B cell (primary cell): ENCODE results near the gene FAM234A. TPM values are rescaled to one million over a fixed set of nuclear protein-coding genes. Genes with fewer than 3 reads are reported as not detected.

Experiments used
- ATAC-seq: fragments of 200-7000 bp; cut with Tn5 transposase; one replicate; pipeline ENCODE4 v1.10.0; 2021; ENCODE audit warnings: low read depth, mild to moderate bottlenecking, moderate number of reproducible peaks, moderate library complexity
- CTCF ChIA-PET: fragments of 350-600 bp; sonication (Branson Sonifier 250); formaldehyde crosslinking; loops from one replicate; lab custom pipeline; 2021; ENCODE audit warnings: antibody characterized with exemption, inconsistent platforms; lab: Charles Lee
- POLR2A ChIA-PET: fragments of 350-600 bp; sonication (Branson Sonifier 250); formaldehyde crosslinking; loops from one replicate; lab custom pipeline; 2021; ENCODE audit warnings: antibody characterized with exemption; lab: Charles Lee
- DNase-seq: peaks from one replicate; pipeline ENCODE4 v3.0.0; 2013
- H2AFZ ChIP-seq: 2 replicates; pipeline ENCODE4 v1.6.1; 2012; ENCODE audit warnings: mild to moderate bottlenecking, low read depth, low read length; ENCODE audit not compliant: insufficient read depth, poor library complexity, severe bottlenecking
- H3K27ac ChIP-seq, 2 donors: 1 replicate in 1 of 2; 2 replicates in 1 of 2; pipeline ENCODE4 v1.5.1; 2012 to 2013; ENCODE audit warnings: low read length in 2 of 2, mild to moderate bottlenecking in 2 of 2, moderate library complexity in 1 of 2
- H3K27me3 ChIP-seq, 4 experiments: fragments of 200-600 bp in 1 of 4; sonication (generic) in 1 of 4; replicated peaks in 1 of 4; 1 replicate in 2 of 4; 2 replicates in 2 of 4; pipeline versions ENCODE4 v1.6.1 to v1.7.0; 2013 to 2016; ENCODE audit warnings: low read length in 3 of 4, mild to moderate bottlenecking in 2 of 4, mixed read lengths in 1 of 4, moderate library complexity in 1 of 4; ENCODE audit not compliant: insufficient read depth in 4 of 4, control insufficient read depth in 3 of 4; ENCODE audit errors: control extremely low read depth in 1 of 4
- H3K36me3 ChIP-seq, 2 experiments: replicated peaks in 1 of 2; 1 replicate in 1 of 2; 2 replicates in 1 of 2; pipeline versions ENCODE4 v1.6.1 to v1.7.1; 2013; ENCODE audit warnings: low read length in 1 of 2; ENCODE audit not compliant: insufficient read depth in 2 of 2, control insufficient read depth in 1 of 2; ENCODE audit errors: control extremely low read depth in 1 of 2, extremely low read depth in 1 of 2
- H3K4me1 ChIP-seq, 2 donors: fragments of 200-600 bp in 1 of 2; sonication (generic) in 1 of 2; 1 replicate in 1 of 2; 2 replicates in 1 of 2; pipeline versions ENCODE4 v1.5.1 to v1.6.1; 2013 to 2017; ENCODE audit warnings: low read length in 2 of 2; ENCODE audit not compliant: control insufficient read depth in 2 of 2, insufficient read depth in 2 of 2
- H3K4me2 ChIP-seq: replicated peaks from 2 replicates; pipeline ENCODE3; 2012; ENCODE audit warnings: mild to moderate bottlenecking, low read depth, low read length; ENCODE audit not compliant: poor library complexity, severe bottlenecking
- H3K4me3 ChIP-seq, 5 experiments: fragments of 200-600 bp in 1 of 5; sonication (generic) in 1 of 5; 1 replicate in 3 of 5; 2 replicates in 2 of 5; pipeline versions ENCODE4 v1.5.1 to v1.7.0; 2011 to 2016; ENCODE audit warnings: low read length in 4 of 5, mild to moderate bottlenecking in 4 of 5, low read depth in 2 of 5, control low read depth in 1 of 5, moderate library complexity in 1 of 5; ENCODE audit not compliant: insufficient read depth in 1 of 5; ENCODE audit errors: control extremely low read depth in 1 of 5, extremely low read depth in 1 of 5
- H3K79me2 ChIP-seq: fragments of 200-600 bp; sonication (generic); one replicate; pipeline ENCODE4 v1.6.0; 2016; ENCODE audit warnings: low read length; ENCODE audit not compliant: control insufficient read depth, insufficient read depth
- H3K9ac ChIP-seq: fragments of 200-600 bp; sonication (generic); 2 replicates; pipeline ENCODE4 v1.6.1; 2017; ENCODE audit warnings: mild to moderate bottlenecking, low read length, moderate library complexity
- H3K9me3 ChIP-seq, 3 donors: one replicate each; pipeline versions ENCODE4 v1.6.1 to v1.7.1; 2013; ENCODE audit warnings: low read length in 2 of 3; ENCODE audit not compliant: control insufficient read depth in 2 of 3, insufficient read depth in 1 of 3; ENCODE audit errors: control extremely low read depth in 1 of 3
- H4K20me1 ChIP-seq: 2 replicates; pipeline ENCODE4 v1.6.0; 2012; ENCODE audit warnings: mild to moderate bottlenecking, low read length; ENCODE audit not compliant: insufficient read depth, control insufficient read depth, poor library complexity, severe bottlenecking
- H3K27ac Mint-ChIP-seq: one replicate; pipeline ENCODE4 v1.8.0; 2021; ENCODE audit warnings: mixed read lengths
- H3K27me3 Mint-ChIP-seq: one replicate; pipeline ENCODE4 v1.8.0; 2021; ENCODE audit warnings: mixed read lengths
- H3K4me1 Mint-ChIP-seq: one replicate; pipeline ENCODE4 v1.8.0; 2021; ENCODE audit warnings: mixed read lengths
- H3K4me3 Mint-ChIP-seq: one replicate; pipeline ENCODE4 v1.8.0; 2021; ENCODE audit warnings: mixed read lengths
- H3K9me3 Mint-ChIP-seq: one replicate; pipeline ENCODE4 v1.8.0; 2022; ENCODE audit warnings: mixed read lengths; ENCODE audit not compliant: insufficient read depth
- CTCF ChIP-seq: fragments of 200-600 bp; IDR thresholded peaks from one replicate; pipeline ENCODE4 v1.8.0; 2022; ENCODE audit warnings: antibody characterized with exemption, mild to moderate bottlenecking
- EZH2 ChIP-seq: IDR thresholded peaks from 2 replicates; pipeline ENCODE4 v1.6.1; 2012; ENCODE audit warnings: borderline replicate concordance, low read depth, mild to moderate bottlenecking, moderate library complexity, low read length; ENCODE audit not compliant: insufficient read depth, poor library complexity, severe bottlenecking
- WGBS: methylation state at CpG from one replicate; pipeline ENCODE4 v1.1.5; 2013; ENCODE audit warnings: missing lambda C conversion rate; ENCODE audit not compliant: insufficient coverage; 5-methylcytosine and 5-hydroxymethylcytosine counted together
- intact Hi-C: fragments of 100-400 bp; cut with micrococcal nuclease; formaldehyde crosslinking; loops from one replicate; pipeline ENCODE4 v1.10.0; 2022
- polyA plus RNA-seq: library from polyadenylated mRNA; depleted of rRNA; stranded (reverse); fragments of >200 nt; gene quantifications from 2 replicates; pipeline ENCODE4 v1.2.3, GENCODE V29; 2012
- total RNA-seq, 2 donors: library from RNA; stranded (reverse); fragments of 120-200 nt in 1 of 2; gene quantifications; 1 replicate in 1 of 2; 2 replicates in 1 of 2; pipeline versions ENCODE4 v1.2.3 to v1.2.4, GENCODE V29; 2013 to 2022

FAM234A gene
- total and polyA plus RNA-seq, 2 donors (not counting 1 experiment from before 2014, with no cell fraction given), result 35.1 to 42.9 TPM

- Histone ChIP-seq H3K27me3 (no peaks in the 10 kb centered on the region), H3K36me3 (peaks cover 0 to 46% of the 10 kb centered on the region in 2 experiments), H3K4me1 (no peaks in the 10 kb centered on the region), H3K27ac (no peak overlapping the region), H3K4me2 (no peak overlapping the region), H2AFZ (no peak overlapping the region), H4K20me1 (no peaks in the 10 kb centered on the region), H3K9me3 (no peaks in the 10 kb centered on the region), H3K9ac (no peak overlapping the region), H3K4me3 (no peak overlapping the region), H3K79me2 (no peaks in the 10 kb centered on the region)
- no peak for TF ChIP-seq EZH2
- no peak for TF ChIP-seq CTCF
- ATAC-seq (no peak), DNase-seq (no peak)
- H3K4me1 Mint-ChIP-seq, result no peaks in the 10 kb centered on the region
- H3K4me3 Mint-ChIP-seq, result no peak overlapping the region
- POLR2A ChIA-PET, result no interaction called here
- intact Hi-C loops, result no loop called here
- H3K9me3 Mint-ChIP-seq, result no peaks in the 10 kb centered on the region
- no peak overlapping the region for H3K27ac Mint-ChIP-seq
- CTCF ChIA-PET, result no interaction called here
- WGBS, result 85% methylated on average over 4 of the region's 10 CpGs
- no peaks in the 10 kb centered on the region for H3K27me3 Mint-ChIP-seq
These were observed 24.6 kb downstream of the FAM234A start for GRCh38 chr16:259226-259625.

- H3K27me3 ChIP-seq, result no peaks in the 10 kb centered on the region
- Mint-ChIP-seq H3K4me3 (no peak overlapping the region), H3K27me3 (no peaks in the 10 kb centered on the region), H3K9me3 (no peaks in the 10 kb centered on the region), H3K27ac (no peak overlapping the region), H3K4me1 (no peaks in the 10 kb centered on the region)
- intact Hi-C loops, result no loop called here
- peaks cover 0 to 40% of the 10 kb centered on the region in 2 experiments for H3K36me3 ChIP-seq
- no peak overlapping the region for H3K27ac ChIP-seq
- DNase-seq (no peak), ATAC-seq (no peak)
- H3K9me3 ChIP-seq, result no peaks in the 10 kb centered on the region
- TF ChIP-seq CTCF, result no peak
- TF ChIP-seq EZH2, result no peak
- no peaks in the 10 kb centered on the region for H3K4me1 ChIP-seq
- no peak overlapping the region for H3K4me3 ChIP-seq
- H3K79me2 ChIP-seq, result no peaks in the 10 kb centered on the region
- H3K9ac ChIP-seq, result no peak overlapping the region
- CTCF ChIA-PET, result no interaction called here
- no peak overlapping the region for H3K4me2 ChIP-seq
- H2AFZ ChIP-seq, result no peak overlapping the region
- WGBS, result 91% methylated on average over 13 of the region's 13 CpGs
- H4K20me1 ChIP-seq, result no peaks in the 10 kb centered on the region
- POLR2A ChIA-PET, result no interaction called here
These were observed 25.2 kb downstream of the FAM234A start for GRCh38 chr16:259814-260253.
